ENCODE measurements around the gene PCDH9. TPM values are rescaled to one million over a fixed set of nuclear protein-coding genes. Genes with fewer than 3 reads are reported as not detected.

Gene PCDH9
- total and polyA plus RNA-seq, 2 experiments from 2014 or later, result 0.31 to 0.52 TPM

GRCh38 chr13:66790861-66791260 lies 439.3 kb downstream of the PCDH9 start:
- no peak overlapping the region for H3K27ac Mint-ChIP-seq
- H3F3A ChIP-seq (replicated peaks; ENCODE audit: low read depth), result no peaks in the 10 kb centered on the region
- H2AFZ ChIP-seq, result no peak overlapping the region
- H3K4me1 ChIP-seq (ENCODE audit: insufficient read depth), result no peaks in the 10 kb centered on the region
- H3K4me3 ChIP-seq, result no peak overlapping the region
- no peaks in the 10 kb centered on the region for H3K36me3 ChIP-seq (ENCODE audit: insufficient read depth)
- no peaks in the 10 kb centered on the region for H3K9me2 ChIP-seq (ENCODE audit: insufficient read depth)
- no peaks in the 10 kb centered on the region for H4K20me1 ChIP-seq (replicated peaks; ENCODE audit: insufficient read depth)
- DNase-seq (ENCODE audit: low spot score), result no peak
- no peak for ATAC-seq
- H3K27ac ChIP-seq (ENCODE audit: low read depth), result no peak overlapping the region
- H3K9me3 Mint-ChIP-seq, result no peaks in the 10 kb centered on the region
- no peaks in the 10 kb centered on the region for H3K36me3 Mint-ChIP-seq (ENCODE audit: low read depth)
- no peaks in the 10 kb centered on the region for H3K27me3 ChIP-seq (ENCODE audit: insufficient read depth)
- no peaks in the 10 kb centered on the region for H3K27me3 Mint-ChIP-seq (ENCODE audit: insufficient read depth, low read depth, poor library complexity)
- H3K4me2 ChIP-seq, result no peak overlapping the region
- no peaks in the 10 kb centered on the region for H3K79me2 ChIP-seq (replicated peaks; ENCODE audit: insufficient read depth)
- TF ChIP-seq NANOG (IDR thresholded peaks at IDR 0.05; ENCODE audit: borderline replicate concordance) (no peak), CREB1 (CRISPR knock-in tag; IDR thresholded peaks at IDR 0.05; ENCODE audit: low read depth) (no peak), ZNF331 (CRISPR knock-in tag; IDR thresholded peaks at IDR 0.05; ENCODE audit: low read depth) (no peak), EZH2 (IDR thresholded peaks at IDR 0.05; ENCODE audit: low read depth, unreplicated experiment) (no peak), CTCF (conservative IDR thresholded peaks at IDR 0.05; ENCODE audit: low read depth in 2 of 2) (no peak), STAT1 (IDR thresholded peaks at IDR 0.05; ENCODE audit: unreplicated experiment) (no peak), EZH2phosphoT487 (IDR thresholded peaks at IDR 0.05; ENCODE audit: unreplicated experiment) (no peak), ZNF462 (CRISPR knock-in tag; IDR thresholded peaks at IDR 0.05) (no peak), JUNB (IDR thresholded peaks at IDR 0.05; ENCODE audit: unreplicated experiment) (no peak), ETS1 (IDR thresholded peaks at IDR 0.05) (no peak), ZNF114 (CRISPR knock-in tag; IDR thresholded peaks at IDR 0.05) (no peak), POLR2AphosphoS5 (IDR thresholded peaks at IDR 0.05; ENCODE audit: low read depth) (no peak), REST (IDR thresholded peaks at IDR 0.05; ENCODE audit: unreplicated experiment) (no peak)
- H3K4me3 Mint-ChIP-seq, result no peak overlapping the region
- H3K4me1 Mint-ChIP-seq, result peaks cover 5% of the 10 kb centered on the region; the same call in 2 of the 3 replicates

All from GM23338 (cell line).